GM21381 (cell line): ENCODE measurements around the gene ZFP64.

Experiments
- ATAC-seq: cut with Tn5 transposase; IDR thresholded peaks from one replicate; pipeline ENCODE4 v1.9.1; 2021; ENCODE audit warnings: mild to moderate bottlenecking, moderate library complexity; ENCODE audit not compliant: unreplicated experiment

Gene ZFP64

DNA sequence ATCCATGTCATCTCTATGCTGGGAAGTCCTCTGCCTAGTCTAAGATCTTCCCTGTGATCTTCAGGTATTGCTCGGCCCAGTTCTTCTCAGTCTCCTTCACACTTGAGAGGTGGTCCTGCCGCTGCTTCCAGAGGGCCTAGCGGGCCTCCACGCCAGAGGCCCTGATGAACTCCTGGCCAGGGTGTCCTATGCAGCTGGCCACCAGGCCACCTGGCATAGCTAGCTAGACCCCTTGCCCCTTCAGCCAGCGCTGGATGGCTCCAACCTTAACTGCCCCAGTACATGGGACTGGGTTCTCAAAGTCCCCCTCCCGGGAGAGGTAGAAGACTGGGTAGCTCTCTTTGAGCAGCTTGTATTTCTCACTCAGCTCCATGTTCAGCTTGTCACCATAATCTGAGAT lies 81.1 kb downstream of the ZFP64 start:
- ATAC-seq = no peak

DNA sequence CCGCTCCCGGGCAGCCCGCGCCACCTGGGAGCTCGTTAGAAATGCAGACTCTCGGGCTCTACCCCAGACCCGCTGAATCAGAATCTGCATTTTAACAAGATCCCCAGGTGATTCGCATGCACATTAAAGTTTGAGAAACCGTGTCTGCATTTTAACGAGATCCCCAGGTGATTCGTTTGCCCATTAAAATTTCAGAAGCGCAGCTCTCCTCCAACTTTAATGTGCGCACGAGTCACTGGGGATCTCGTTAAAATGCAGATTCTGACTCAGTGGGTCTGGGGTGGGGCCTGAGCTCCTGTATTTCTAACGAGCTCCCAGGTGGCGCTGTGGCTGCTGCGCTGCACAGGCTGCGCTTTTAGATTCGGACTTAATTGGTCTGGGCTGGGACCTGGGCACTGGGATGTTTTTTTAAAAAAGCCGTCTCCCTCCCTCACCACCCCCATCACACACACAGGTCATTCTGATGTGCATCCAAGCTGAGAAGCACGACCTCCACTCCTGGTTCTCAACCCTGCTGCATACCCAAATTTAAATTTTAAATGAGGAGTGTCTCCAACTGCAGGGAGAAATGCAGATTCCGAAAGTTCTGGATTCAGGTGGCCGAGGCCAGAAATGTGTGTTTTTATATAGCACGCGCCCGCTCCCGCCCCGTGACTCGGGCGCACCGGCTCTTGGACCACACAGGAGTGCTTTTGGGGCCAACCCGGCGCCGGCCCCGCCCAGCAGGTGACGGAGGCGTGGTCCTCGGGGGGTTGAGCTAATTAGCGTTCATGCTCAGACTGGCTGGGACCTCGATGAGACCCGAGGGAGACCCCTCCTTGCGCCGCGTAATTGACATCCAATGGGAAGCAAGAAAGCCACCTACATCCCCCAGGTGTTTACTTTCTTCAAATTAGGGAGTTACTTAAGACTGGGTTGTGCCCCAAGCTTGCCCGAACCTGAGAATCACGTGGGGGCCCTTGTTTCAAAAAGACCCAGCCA lies 85.8 kb downstream of the ZFP64 start:
- no peak for ATAC-seq

DNA sequence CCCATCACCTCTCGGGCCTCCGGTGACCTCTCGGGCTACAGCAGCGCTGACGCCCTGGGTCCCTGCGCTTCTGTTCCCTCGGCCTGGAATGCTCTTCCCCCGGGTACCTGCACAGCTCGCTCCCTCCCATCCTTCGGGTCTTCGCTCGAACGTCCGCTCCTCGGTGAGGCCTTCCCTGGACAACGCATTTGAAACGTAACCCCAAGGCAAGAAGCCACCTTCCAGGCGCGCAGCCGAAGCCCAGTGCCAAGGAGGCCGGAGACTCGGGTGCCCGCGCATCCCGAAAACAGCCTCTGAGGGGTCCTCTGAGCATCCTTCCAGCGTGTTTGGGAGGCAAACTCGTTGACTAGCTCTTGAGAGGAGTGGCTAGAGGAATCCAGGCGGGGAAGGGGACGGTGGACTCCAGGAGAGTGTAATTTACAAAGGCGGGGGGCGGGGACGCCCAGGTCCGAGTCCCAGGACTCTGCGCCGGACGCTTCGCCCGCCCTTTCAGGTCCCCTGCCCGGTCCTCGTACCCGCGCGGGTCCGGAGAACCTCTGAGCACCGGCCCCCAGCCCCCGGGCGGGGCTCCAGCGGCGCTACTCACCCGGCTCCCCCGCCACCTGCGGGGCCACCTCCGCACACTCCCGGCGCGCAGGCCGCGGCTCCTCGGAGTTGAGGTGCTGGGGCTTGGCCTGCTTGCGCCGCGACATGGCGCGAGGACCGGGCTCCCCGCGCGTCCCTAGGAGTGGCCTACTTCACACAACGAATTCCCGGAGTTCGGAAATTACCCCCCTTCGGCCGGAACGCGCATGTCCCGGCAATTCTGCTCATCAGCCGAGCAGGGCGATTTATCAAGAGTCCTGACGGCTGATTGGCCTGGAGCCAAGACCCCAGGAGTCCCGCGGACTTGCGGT lies 86.8 kb downstream of the ZFP64 start:
- ATAC-seq = no peak

DNA sequence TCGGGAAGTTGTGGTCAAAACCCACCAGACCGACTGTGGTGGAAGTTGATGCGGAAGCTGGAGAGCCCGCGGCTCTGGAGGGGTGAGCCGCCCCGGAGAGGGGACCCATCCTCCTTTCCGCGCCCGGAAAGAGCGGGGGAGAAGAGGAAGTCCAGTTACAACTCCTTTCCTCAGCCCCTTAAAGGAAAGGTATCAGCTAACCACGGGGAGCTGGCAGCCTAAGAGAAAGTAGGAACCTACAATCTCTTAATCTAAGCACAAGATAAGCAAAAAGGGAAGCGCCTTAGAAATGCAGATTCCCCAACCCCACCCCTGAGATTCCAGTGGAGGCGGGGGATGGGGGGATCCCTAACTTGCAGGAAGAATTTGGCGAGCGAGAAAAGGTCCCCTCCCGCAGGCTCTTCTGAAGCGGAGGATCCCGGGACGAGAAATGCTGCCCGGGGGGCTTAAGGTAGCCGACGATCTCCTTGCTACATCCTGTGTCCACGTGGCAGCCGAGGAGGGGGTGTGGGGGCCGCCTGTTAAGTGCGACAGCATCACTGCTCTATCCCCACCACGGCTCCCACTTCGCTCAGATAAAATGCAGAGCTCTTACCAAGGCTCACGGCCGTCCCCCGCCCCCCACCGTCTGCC lies 87.5 kb downstream of the ZFP64 start:
- ATAC-seq = no peak

- no peak for ATAC-seq
Observed at GRCh38 chr20:52103335-52103912, 88.2 kb downstream of the ZFP64 start.

DNA sequence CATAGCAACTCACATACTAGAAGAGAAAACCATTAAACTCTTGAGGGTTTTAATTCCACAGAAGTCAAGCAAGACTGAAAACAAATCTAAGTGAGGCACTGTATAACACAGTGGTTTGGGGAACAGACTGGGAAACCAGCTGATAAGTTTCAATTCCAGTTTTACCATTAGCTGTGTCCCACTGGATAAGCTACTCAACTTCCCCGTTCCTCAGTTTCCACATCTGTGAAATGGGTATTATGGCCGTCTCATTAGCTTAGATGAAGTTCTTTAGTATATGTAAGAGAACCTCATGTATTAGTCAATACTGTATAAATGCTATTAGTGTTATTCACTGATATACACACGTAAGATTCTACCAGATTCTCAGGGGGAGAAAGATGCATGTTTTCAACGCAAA lies 89.0 kb downstream of the ZFP64 start:
- no peak for ATAC-seq

GRCh38 chr20:52102126-52102525 lies 89.5 kb downstream of the ZFP64 start:
- ATAC-seq = no peak
